Spleen (tissue), 11 donors: Measurements from ENCODE around the gene MGMT. TPM values are rescaled to one million over a fixed set of nuclear protein-coding genes. Genes with fewer than 3 reads are reported as not detected.

Experiments used
- DNase-seq: peaks from one replicate; pipeline ENCODE4 v3.0.0-alpha.2; 2020
- H3K27ac ChIP-seq, 8 donors: fragments of 200-600 bp; sonication (generic) in 7 of 8; 1 replicate in 4 of 8; 2 replicates in 4 of 8; pipeline versions ENCODE4 v1.5.0 to v1.8.0; 2016 to 2021; ENCODE audit warnings: inconsistent platforms in 4 of 8, mild to moderate bottlenecking in 4 of 8, moderate library complexity in 1 of 8
- H3K27me3 ChIP-seq, 7 donors: fragments of 200-600 bp; sonication (generic) in 6 of 7; replicated peaks in 1 of 7; 1 replicate in 4 of 7; 2 replicates in 3 of 7; pipeline versions ENCODE4 v1.5.0 to v1.8.0; 2016 to 2021; ENCODE audit warnings: inconsistent platforms in 3 of 7, mild to moderate bottlenecking in 1 of 7
- H3K36me3 ChIP-seq, 6 donors: fragments of 200-600 bp; sonication (generic) in 5 of 6; 1 replicate in 4 of 6; 2 replicates in 2 of 6; pipeline versions ENCODE4 v1.5.0 to v1.8.0; 2016 to 2021; ENCODE audit warnings: inconsistent platforms in 2 of 6
- H3K4me1 ChIP-seq, 6 donors: fragments of 200-600 bp; sonication (generic) in 5 of 6; 1 replicate in 3 of 6; 2 replicates in 3 of 6; pipeline versions ENCODE4 v1.5.0 to v1.8.0; 2016 to 2021; ENCODE audit warnings: inconsistent platforms in 3 of 6
- H3K4me3 ChIP-seq, 8 donors: fragments of 200-600 bp; sonication (generic) in 7 of 8; 1 replicate in 4 of 8; 2 replicates in 4 of 8; pipeline versions ENCODE4 v1.5.0 to v1.8.0; 2016 to 2021; ENCODE audit warnings: inconsistent platforms in 4 of 8, mild to moderate bottlenecking in 4 of 8, moderate library complexity in 2 of 8
- H3K9me3 ChIP-seq, 8 donors: fragments of 200-600 bp; sonication (generic) in 7 of 8; 1 replicate in 4 of 8; 2 replicates in 4 of 8; pipeline versions ENCODE4 v1.5.0 to v1.8.0; 2016 to 2021; ENCODE audit warnings: inconsistent platforms in 4 of 8
- CTCF ChIP-seq, 11 experiments: fragments of 200-600 bp in 7 of 11; fragments of 450-650 bp in 4 of 11; sonication (generic) in 4 of 11; IDR thresholded peaks in 8 of 11; conservative IDR thresholded peaks in 3 of 11; 1 replicate in 7 of 11; 2 replicates in 4 of 11; pipeline versions ENCODE4 v1.4.0 to v1.8.0; 2016 to 2021; ENCODE audit warnings: antibody characterized with exemption in 11 of 11, inconsistent platforms in 4 of 11, mild to moderate bottlenecking in 1 of 11
- POLR2A ChIP-seq, 3 donors: fragments of 450-650 bp; IDR thresholded peaks; one replicate each; pipeline ENCODE4 v1.5.1; 2017; ENCODE audit warnings: antibody characterized with exemption in 3 of 3, mild to moderate bottlenecking in 1 of 3
- POLR2AphosphoS5 ChIP-seq, 3 donors: sonication (generic); formaldehyde crosslinking; IDR thresholded peaks; one replicate each; pipeline ENCODE4 v1.5.1; 2017; ENCODE audit warnings: antibody characterized with exemption in 3 of 3
- WGBS, 5 donors: extraction: QIAGEN DNeasy Blood & Tissue Kit in 3 of 5; methylation state at CpG; one replicate each; pipeline versions ENCODE4 v1.1.5 to v1.1.7; 2013 to 2018; 5-methylcytosine and 5-hydroxymethylcytosine counted together
- intact Hi-C: fragments of 100-400 bp; cut with DNase I; formaldehyde crosslinking; loops from one replicate; pipeline ENCODE4 v1.15.0; 2023; ENCODE audit warnings: low total_unique reads
- polyA plus RNA-seq, 3 donors: library from polyadenylated mRNA; stranded (reverse); fragments of 200-250 nt; gene quantifications; one replicate each; pipeline ENCODE4 v1.2.1, GENCODE V29; 2013
- total RNA-seq, 7 donors: library from RNA; depleted of rRNA in 3 of 7; stranded (reverse); fragments of >200 nt in 3 of 7; fragmentation: NEBNext Ultra II Directional in 4 of 7; extraction: Animal tissue kit (Norgen Biotek cat#: 25700) in 4 of 7; gene quantifications; one replicate each; pipeline versions ENCODE4 v1.1.0 to v1.2.1, GENCODE V29; 2016 to 2021
- donor health status: healthy with polysubstance abuse.
- donor health status: DM: no; HTN: no; CAD: no; lungs with moderate emphysema.
- donor health status: DM: no; HTN: no; CAD: no.
- donor health status: Bipolar disorder and iron deficiency.
- donor health status: healthy.
- donor health status: DM: no; HTN: no; CAD: no.
- donor health status: DM: yes; HTN: yes; CAD: no.

MGMT gene
- total and polyA plus RNA-seq, 10 donors: 14.3 to 33.4 (median 21.7) TPM

- Histone ChIP-seq H3K4me1 (no peaks in the 10 kb centered on the region), H3K36me3 (peaks cover 0 to 14% (median 0%) of the 10 kb centered on the region in 6 donors), H3K9me3 (no peaks in the 10 kb centered on the region), H3K27me3 (no peaks in the 10 kb centered on the region), H3K27ac (no peak overlapping the region), H3K4me3 (no peak overlapping the region)
- intact Hi-C loops: no loop called here
- 95 to 99% (median 98%) methylated on average over 10 to 11 of the region's 11 CpGs for WGBS, 5 donors
- no peak for DNase-seq
- TF ChIP-seq CTCF (IDR thresholded peaks at IDR 0.05 in 8 of 11, conservative IDR thresholded peaks at IDR 0.05 in 3 of 11) (no peak), POLR2AphosphoS5 (IDR thresholded peaks at IDR 0.05) (no peak), POLR2A (IDR thresholded peaks at IDR 0.05) (no peak)
Observed at GRCh38 chr10:129645487-129645886, 178.4 kb downstream of the MGMT start.

- Histone ChIP-seq H3K9me3 (no peaks in the 10 kb centered on the region), H3K27me3 (no peaks in the 10 kb centered on the region), H3K27ac (no peak overlapping the region), H3K36me3 (peaks cover 0 to 18% (median 0%) of the 10 kb centered on the region in 6 donors), H3K4me3 (no peak overlapping the region), H3K4me1 (no peaks in the 10 kb centered on the region)
- DNase-seq: no peak
- WGBS, 5 donors: 95 to 98% (median 96%) methylated on average over 17 of the region's 17 CpGs
- TF ChIP-seq POLR2A (IDR thresholded peaks at IDR 0.05): no peak
- no peak for TF ChIP-seq CTCF (IDR thresholded peaks at IDR 0.05 in 8 of 11, conservative IDR thresholded peaks at IDR 0.05 in 3 of 11)
- no peak for TF ChIP-seq POLR2AphosphoS5 (IDR thresholded peaks at IDR 0.05)
- intact Hi-C loops: no loop called here
Observed at GRCh38 chr10:129646973-129647372, 179.9 kb downstream of the MGMT start.

- intact Hi-C loops: no loop called here
- 91 to 96% (median 96%) methylated on average over 4 of the region's 4 CpGs for WGBS, 5 donors
- no peaks in the 10 kb centered on the region for H3K4me1 ChIP-seq
- peaks cover 0 to 18% (median 0%) of the 10 kb centered on the region in 6 donors for H3K36me3 ChIP-seq
- no peak for TF ChIP-seq CTCF (IDR thresholded peaks at IDR 0.05 in 8 of 11, conservative IDR thresholded peaks at IDR 0.05 in 3 of 11)
- no peak overlapping the region for H3K4me3 ChIP-seq
- no peak overlapping the region for H3K27ac ChIP-seq
- no peaks in the 10 kb centered on the region for H3K27me3 ChIP-seq
- H3K9me3 ChIP-seq: no peaks in the 10 kb centered on the region
- DNase-seq: no peak
Observed at GRCh38 chr10:129647590-129647989, 180.5 kb downstream of the MGMT start.

- Histone ChIP-seq H3K4me3 (no peak overlapping the region), H3K27ac (no peak overlapping the region), H3K36me3 (peaks cover 0 to 18% (median 0%) of the 10 kb centered on the region in 6 donors), H3K27me3 (no peaks in the 10 kb centered on the region), H3K4me1 (no peaks in the 10 kb centered on the region), H3K9me3 (no peaks in the 10 kb centered on the region)
- no peak for DNase-seq
- WGBS, 5 donors: 84 to 95% (median 89%) methylated on average over 6 of the region's 6 CpGs
- TF ChIP-seq POLR2AphosphoS5 (IDR thresholded peaks at IDR 0.05): no peak
- no peak for TF ChIP-seq CTCF (IDR thresholded peaks at IDR 0.05 in 8 of 11, conservative IDR thresholded peaks at IDR 0.05 in 3 of 11)
- TF ChIP-seq POLR2A (IDR thresholded peaks at IDR 0.05): no peak
- intact Hi-C loops: no loop called here
Observed at GRCh38 chr10:129648856-129649255, 181.8 kb downstream of the MGMT start.
